HG02870 (cell line): ENCODE data around the gene PTPRD.

ENCODE experiments used
- ATAC-seq: cut with Tn5 transposase; IDR thresholded peaks from one replicate; pipeline ENCODE4 v1.9.1; 2021; ENCODE audit warnings: mild to moderate bottlenecking, moderate library complexity; ENCODE audit not compliant: unreplicated experiment

The PTPRD gene

DNA sequence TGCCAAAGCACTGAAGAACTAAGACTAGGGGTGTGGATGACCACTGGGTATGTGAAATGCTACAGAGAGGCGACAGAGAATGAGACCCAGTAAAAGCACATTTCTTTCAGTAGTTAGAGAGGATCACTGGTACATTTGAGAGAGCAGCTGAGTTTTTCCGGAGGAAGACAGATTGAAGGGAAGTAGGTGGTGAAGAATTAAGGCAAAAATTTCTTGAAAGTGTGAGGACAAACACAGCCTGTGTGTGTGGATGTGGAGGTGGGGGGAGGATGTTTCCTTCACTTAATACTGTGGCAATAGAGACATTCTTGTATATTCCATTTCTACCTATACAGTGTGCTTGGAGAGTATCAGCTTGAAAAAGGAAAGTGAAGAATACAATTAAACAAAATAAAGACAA, 1942.1 kb downstream of the PTPRD start:
- ATAC-seq = no peak

DNA sequence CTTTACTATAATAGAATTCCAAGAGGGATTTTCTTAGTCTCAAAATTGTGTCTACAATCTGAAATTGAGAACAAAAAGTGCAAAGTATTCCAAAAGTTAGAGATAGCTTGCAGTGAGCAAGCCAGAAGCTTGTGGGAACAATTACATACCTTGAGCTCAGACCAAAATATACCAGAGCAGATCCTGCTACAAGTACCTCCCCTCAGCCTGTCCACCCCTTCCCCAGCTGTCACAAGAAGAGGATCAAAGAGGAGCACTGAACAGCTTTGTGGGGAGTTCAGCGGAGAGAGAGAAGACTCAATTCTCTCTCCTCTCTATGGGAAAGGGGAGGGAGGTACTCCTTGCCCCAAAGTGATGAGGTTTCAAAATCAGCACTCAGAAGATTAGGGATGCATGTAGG, 1944.1 kb downstream of the PTPRD start:
- ATAC-seq = no peak

DNA sequence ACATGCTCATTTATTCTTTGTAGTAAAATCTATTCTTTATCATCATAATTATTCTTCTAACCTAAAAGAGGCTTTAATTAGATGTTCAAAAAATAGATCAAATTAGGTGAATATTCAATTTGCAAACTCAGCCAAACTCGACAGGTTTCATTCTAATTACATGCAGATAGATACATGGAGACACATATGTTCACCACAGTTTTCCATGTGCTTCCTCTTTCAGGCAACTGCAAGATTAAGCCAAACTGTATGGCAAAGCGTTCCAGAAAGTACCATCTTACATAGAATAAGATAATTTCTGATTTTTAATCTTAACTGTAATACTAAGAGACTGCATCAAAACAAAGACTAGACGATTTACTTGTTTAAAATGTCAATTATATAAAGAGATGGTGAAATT, 1944.6 kb downstream of the PTPRD start:
- ATAC-seq = no peak

DNA sequence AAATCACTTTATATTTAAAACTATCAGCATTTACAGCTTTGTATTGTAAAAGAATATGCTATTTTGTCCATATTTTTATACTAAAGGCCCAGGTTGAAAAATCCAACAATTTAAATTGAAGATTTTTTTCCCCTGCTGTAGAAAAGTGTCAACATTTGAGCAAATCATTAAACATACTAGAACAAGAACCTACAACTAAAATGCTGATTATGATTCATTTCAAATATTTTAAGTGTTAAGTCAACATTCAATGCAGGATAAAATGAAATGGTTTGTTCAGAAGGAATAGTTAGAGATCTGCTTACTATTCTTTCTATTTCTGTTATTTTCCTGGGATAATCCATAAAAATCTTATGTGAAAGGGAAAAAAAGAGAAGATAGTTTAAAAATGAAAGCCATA, 1946.7 kb downstream of the PTPRD start:
- ATAC-seq = no peak

DNA sequence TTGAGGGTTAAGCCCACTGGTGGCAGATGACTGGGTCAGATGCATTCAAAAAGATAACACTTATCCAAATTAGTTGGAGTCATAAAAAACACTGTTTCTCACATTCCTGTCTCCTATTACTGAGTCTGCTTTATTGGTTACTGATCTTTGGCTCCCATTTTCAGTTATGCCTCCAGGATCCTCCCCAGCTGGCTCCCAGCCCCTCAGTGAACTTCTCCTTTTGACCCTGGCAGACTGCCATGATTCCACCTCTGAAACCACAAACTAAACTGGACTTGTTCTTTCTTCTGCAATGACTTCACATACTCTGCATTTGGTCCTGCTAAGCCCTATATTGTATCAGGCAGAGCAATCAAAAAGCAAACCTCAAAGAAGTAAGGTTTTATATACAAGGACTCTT, 1952.4 kb downstream of the PTPRD start:
- no peak for ATAC-seq

DNA sequence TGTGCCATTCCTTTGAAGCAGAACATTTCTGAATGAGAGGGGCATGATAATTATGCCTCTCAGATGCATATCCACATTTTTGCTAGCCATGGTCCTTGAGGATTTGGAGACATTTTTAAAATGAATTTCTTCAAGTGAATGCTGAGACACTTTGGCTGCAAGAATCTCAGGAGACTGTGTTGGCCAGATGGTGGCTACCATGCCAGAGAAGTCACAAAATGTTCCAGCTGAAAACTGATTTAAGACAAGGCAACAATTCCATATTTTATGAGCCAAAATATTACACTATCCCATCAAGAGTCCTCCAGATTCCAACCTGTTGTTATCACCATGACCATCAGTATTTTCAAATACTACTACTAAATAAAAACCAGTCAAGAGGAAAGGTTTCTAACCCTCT, 1953.7 kb downstream of the PTPRD start:
- ATAC-seq = no peak

DNA sequence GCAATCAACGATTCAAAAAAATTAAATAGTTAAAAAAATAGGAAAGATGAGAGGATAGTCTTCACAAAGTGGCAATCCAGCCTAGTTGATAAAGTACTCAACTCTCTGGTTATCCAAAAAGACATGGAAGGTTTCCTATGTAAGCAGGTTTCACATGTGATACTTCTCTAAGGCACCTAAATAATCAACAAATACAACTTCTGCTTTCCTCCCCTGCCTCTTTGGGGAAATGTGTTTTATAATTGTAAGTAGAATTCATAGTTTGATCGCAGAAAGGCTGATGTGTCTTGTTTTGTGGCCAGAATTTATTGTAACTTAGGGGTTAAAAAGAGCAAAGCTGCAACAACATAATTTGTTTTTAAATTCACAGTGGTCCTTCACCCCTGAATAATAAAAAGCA, 1957.7 kb downstream of the PTPRD start:
- ATAC-seq = no peak

DNA sequence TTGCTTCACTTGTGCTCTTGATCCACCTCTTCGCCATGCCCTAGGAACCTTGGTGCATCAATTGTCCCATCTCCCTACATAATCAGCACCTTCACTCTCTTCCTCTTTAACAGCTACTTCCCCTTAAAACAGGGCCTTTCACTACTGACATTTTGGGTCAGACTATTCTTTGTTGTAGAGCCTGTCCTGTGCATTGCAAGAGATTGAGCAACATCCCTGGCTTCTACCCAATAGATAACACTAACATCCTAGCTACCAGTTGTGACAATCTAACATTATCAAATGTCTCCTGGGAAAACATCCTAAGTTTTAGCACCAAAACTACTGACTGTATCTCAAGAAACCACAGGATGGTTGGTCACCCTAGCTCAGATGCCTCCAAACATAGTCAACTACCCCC, 1958.9 kb downstream of the PTPRD start:
- ATAC-seq = no peak

DNA sequence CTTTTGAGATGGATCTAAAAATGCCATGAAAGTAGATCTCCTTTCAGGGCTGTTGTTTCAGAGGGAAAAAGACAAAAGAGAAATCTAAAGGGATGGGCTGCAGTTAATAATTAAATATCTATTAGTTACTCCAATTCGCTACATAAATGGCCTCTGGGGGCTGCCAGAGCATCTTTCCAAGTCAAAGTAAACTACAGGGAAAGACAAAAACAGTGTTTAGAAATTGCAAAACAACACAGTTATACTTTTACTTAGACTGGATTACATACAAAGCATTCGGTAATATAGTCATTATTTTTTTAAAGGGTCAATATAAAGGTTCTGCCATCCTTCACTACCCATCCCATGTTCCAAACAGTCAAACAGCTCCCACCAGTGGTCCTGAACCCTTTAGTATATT, 1959.7 kb downstream of the PTPRD start:
- ATAC-seq = no peak

DNA sequence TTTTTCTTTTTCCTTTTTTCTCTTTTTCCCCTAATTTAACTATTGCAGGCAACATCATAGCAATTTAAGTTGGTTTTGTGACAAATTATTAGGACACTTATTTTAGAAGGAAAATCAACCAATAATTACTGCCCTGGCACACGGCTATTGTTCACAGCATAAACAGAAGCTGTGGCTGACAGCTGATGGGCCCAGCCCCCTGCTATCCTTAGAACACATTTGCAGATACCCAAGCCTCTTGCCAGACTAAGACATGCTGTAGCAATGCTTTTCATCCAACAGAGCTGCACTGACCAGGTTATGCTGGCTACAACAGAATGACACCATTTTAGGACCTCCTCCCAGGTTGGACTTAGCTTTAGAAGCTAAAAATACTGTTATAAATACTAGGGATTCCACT, 1960.5 kb downstream of the PTPRD start:
- no peak for ATAC-seq

DNA sequence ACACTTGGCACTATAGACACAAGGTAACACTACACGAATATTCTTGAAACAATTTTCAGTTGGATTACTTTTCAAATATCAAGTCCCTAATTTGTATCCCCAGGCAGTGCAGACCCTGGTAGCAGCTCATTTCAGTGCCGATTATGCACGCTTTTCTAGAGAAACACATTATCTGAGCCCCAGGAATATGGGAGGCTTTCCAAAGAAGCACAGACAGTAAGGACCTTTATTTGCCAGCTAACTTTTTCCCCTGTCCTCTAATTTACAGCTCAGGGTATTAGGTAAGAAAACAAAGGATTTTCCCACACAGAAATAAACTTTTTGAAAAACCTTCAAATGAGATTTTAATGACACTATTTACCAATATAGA, 1961.0 kb downstream of the PTPRD start:
- no peak for ATAC-seq

DNA sequence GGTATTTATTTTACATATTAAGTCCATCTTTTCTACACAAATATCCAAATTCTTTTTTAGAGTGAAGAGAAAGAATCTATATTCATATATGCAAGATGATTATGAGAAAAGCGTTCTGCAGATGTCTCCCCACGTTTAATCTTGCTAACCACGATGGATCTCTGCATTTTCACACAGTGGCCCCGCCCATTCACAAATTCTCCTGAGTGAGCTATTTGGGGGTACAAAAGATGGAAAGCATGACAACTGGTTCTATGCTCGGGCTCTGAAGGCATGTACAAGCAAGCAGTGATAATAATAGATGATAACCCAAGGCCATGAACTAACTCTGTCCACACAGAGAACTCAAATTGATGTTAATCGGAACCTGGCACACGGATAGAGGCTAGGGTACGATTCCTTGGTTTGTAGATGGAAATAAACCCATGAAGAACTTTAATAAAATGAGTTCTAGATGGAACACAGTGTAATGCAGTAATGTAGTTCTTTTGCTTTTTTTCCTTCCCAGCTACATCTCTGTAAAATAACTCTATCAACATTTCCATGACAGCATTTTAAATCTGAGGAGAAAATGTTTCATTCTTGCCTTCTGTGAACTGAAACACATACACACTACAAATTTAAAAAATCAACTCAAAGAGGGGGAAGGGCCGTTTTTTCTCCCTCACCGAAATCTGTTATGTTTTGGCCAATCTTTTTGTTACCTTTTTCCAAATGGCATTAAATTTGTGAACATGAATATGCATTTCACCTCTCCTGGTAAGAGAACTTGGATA, 1961.5 kb downstream of the PTPRD start:
- ATAC-seq = no peak

DNA sequence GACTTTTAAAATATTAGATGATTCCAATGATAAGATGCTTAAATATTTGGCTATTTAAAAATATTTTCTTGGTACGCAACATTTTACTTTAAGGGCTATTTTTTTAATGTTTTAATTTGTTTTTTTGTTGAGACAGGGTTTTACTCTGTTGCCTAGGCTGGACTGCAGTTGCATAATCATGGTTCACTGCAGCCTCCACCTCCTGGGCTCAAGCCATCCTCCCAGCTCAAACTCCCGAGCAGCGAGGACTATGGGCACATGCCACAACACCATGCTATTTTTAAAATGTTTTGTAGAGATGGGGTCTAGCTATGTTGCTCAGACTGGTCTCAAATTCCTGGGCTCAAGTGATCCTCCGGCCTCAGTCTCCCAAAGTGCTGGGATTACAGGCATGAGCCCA, 1963.0 kb downstream of the PTPRD start:
- ATAC-seq = no peak

DNA sequence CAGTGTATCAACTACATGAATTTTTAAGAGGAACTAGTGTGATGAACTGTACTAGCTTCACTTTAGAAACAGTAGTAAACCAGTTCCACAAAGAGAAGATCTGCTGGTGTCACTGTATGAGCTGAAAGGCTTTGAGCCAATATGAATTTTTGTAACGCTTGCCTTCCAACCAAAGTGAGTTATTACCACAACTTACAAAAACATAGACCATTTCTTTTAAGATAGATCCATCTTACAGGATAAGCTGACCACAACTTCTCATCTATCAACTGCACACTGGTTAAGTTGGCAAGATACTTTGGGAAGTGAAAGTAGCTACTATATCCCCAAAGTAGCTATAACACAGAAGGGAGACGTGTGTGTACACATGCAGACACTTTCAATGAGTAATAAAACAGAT, 1963.6 kb downstream of the PTPRD start:
- ATAC-seq = no peak

DNA sequence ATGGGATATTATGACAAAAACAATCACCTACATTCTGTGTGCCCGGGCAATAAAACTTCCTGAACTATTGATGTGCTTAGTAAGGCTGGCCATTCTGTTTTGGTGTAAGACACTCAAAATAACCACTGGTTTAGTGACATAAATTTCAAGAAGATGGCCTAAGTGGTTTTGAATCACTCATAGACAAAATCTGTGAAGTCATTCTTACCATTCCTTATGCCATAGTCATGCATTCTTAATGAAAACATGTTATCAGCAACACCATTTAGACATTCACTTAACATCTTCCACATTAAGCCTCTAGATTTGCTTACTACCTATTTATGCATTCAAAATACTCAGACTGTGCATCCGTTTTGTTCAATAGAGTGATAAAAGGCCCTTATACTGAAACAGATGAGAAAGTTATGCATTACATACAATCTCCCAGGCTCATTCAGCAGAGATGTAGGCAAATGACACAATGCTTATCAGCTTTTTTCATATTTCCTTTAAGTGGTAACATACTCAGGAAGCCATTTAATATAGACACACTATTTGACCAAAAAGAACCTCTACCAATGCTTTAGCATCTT, 1964.4 kb downstream of the PTPRD start:
- no peak for ATAC-seq

DNA sequence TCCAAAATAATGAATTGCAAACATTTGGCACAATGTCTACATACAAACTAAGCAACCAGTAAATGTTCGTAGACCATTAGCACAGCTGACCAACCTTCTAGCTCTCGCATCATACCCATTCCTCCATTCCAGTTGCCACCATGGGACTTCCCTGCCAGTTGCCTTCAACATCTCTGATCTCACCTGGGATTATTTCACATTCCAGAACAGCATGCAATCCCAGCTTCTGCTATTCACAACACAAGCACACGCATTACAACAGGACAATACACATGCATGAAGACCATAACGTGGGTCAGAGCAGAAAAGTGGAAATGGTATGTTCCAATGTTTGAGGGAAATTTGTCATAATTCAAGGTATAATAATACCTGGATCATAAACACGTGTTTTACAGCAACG, 1965.0 kb downstream of the PTPRD start:
- ATAC-seq = no peak

DNA sequence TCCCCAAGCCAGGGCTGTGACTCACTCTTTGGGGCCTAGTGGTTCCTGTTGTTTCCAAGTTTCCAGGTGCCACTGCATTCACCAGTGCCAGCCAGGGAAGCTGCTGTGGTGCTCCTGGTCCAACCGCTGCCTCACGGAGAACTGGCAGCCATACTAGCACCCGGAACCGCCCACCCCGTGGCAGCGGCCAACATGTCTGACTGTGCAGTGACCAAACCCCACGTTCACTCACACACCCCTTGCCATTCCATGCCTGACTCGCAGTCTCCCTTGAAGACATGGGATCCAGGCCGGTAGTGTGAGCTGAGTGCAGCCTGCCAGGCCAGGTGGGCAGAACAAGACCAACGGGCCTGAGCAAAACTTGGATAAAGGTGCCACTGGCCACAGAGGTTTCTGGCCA, 1968.2 kb downstream of the PTPRD start:
- no peak for ATAC-seq

DNA sequence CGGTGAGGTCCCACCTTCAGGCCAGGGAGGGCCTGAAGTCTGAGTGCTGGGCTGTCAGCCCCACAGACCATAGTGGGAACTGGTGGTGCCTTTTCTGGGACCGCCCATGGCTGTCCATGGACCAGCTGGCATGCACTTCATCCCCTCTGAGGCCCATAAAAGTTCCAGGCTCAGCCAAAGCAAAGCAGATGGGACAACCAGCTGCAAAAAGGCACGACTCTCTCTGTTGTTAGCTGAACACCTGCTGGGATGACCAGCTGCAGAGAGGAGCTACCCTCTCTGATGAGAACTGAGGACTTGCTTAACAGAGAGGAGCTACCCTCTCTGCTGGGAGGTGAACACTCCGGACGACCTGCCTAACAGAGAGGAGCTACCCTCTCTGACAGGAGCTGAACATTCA, 1968.9 kb downstream of the PTPRD start:
- no peak for ATAC-seq

DNA sequence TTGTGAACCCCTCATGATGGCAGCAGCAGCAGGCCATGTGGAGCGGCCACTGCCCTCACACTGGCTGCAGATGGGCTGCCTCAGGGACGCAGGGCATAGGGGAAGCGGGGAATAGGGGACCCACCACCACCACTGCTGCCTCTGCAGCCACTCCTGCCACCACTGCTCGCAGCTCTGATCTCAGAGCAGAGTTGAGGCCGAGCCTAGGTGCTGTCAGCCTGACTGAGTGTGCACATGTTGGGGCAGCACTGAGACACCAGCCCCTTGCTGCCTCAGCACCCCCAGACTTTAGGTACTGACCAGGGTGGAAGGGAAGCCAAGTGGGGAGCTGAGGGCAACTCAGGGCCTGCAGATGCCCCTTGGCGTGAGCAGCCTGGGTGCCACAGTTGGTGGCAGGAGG, 1969.3 kb downstream of the PTPRD start:
- no peak for ATAC-seq

DNA sequence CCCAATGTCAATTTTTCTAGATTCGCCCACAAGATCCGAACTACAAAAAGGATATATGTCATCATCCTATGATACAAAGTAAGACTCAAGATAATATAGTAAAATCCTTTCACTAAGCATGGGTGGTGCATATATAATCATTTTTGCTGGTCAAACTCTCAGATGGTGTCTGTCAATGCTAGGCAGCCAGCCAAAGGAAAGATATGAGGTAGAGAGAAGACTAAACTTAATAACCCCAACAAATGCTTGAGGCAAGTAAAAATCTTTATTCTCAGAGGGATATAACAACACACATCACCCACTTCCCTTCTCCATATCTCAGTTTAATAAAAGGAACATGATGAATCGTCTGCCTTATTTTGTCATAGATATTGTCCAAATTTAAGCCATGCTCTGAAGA, 1972.0 kb downstream of the PTPRD start:
- ATAC-seq = no peak

DNA sequence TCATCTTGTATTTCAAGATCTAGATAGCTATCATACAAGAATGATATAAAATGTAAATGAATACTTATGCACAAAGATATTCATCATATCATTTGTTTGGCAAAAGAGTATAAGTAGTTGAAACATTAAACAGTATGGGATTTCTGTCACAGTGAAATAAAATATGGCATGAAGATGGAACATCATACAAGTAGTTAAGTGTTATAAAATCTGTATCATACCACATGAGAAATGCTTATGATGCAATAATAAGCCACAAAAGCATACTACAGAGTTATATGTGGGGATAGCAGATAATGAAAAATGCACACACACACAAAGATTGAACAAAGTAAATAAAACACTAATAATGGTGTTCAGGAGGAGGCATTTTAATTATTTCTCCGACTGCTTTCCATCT, 1975.2 kb downstream of the PTPRD start:
- ATAC-seq = no peak

DNA sequence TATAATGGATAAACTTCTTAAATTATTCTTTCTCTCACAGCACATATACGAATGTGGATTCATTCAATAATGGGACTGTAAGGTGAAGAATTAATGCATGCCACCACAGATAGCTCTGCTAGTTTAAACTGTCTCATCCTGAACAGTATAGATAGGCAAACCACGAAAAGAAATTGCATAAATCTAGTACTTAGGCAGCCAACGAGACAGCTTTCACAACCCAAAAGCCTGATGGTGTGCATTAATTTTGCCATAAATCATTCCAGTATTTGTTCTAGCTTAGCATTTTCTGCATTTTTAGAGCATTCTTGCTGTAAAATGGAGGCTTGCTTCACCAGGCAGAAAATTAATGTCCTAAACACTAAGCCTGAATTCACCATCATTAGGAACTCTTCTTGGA, 1979.0 kb downstream of the PTPRD start:
- no peak for ATAC-seq

DNA sequence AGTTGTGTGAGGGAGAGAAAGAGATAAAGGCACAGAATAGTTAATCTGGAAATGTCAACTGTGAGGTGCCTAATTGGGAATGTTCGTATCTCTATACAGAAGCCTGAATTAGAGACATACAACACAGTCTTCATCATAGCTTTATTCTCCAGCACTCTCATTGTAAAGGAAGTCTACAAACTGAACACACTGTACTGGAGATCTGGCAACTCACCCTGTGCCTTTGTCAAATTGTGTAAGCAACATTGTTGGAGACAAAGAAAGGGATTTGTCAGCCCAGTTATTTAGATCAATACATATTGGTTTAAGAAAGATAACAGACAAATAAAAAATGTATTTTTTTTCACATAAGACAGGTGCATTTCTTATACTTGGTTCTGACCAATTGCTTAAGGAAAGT, 1980.3 kb downstream of the PTPRD start:
- ATAC-seq = no peak
